Suppressor macrophage (primary cell): ENCODE data around the gene MED13L.
"Not testable (repeated sequence)": the region's sequence is repeated elsewhere in the genome, so short reads cannot be mapped to it uniquely, and the experiment has no call there.

ENCODE experiments used
- DNase-seq, 4 experiments: peaks; one replicate each; pipeline ENCODE4 v3.0.0-alpha.2; 2020 to 2022

MED13L gene

DNA sequence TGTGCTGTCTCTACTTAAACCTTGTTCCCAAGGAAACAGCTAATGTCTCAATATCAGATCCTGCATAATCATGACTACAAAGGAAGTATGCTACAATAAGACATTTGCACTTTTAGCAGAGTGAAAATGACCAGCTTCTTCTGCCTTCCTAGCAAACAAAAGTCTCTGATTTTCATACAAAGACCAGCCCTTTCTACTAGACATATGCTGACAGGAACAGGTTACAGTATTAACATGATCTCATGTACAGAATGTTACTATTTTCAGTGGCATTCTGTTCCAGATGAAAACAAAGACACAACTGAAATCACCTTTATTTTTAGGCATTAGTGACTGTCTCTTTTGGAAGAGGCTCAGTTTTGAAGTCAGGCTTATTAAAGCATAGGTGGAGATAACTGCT lies 228.6 kb downstream of the MED13L start:
- DNase-seq, result peak in 3 of 4 experiments; percentile 12 to 43 (median 32)

DNA sequence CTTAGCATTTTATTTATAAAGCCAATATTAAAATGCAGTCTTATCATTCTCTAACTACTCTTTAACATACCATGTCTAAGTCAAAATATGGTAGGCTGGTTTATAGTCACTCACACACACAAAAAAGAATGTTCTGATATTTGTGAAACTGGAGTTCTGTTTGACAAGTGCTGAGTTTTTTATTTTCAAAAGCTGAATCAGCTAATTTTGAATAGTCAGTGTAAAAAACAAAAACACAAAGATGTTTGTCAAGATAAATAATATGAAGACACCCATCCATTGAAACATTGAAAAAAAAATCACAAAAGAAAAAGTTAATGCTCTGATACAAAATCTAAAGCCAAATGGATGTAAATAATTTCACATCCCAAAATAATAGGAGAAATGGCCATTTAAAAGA lies 231.5 kb downstream of the MED13L start:
- no peak for DNase-seq

DNA sequence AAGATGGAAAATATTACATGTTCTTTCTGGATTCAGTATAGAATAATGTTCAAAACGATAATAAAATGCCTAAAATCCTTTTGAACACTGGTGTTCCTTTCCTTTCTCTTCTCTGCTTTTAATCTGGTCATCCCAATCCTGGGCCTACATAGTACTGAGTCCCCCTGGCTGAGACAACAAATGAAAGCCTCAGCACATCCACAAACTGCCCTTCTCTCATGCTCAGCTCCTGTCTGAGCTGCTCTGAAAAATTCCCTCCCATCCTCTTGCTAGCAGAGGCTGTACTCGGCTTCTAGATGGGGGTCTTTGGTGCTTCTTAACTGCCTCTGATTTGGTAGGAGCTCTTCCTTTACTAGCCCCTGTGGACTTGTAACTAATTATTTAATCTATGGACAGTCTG lies 232.3 kb downstream of the MED13L start:
- DNase-seq, result no peak

DNA sequence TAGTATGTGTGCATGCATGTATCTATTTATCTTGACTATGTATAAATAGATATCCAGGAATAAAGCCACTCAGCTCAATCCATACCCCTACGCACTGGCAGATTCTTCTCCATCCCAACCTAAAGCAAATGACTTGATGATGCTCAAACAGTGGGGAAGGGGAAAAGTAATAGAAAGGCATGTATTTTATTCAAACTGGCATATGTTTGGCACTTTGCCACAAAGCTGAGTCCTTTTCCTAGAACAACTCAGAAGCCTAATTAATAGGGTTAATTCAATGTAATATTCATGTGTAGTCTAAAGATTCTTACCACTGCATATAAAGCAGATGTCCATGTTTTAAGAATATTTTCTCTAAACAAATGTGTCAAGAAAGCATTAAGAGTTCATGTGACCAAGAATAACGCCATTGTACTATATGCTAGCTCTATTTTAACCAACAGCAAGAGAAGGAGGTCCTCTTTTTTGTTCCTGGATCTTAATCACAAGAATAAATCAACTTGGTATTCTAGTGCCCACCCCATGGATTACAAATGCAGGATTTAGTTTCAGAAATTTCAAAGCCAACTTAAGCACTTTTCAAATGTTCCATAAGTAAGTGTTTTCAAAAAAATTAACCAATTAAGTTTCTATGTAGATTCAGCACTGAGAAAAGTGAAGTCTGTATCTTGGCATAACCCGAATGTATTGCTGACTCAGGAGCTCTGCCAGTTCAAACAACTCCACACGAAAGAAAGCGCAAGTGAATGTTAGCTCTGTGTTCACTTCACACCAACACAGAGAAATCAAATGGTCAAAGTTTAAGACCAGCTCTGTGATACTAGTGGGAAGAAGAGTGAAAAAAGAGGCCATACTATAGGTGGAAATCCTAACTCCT lies 233.6 kb downstream of the MED13L start:
- DNase-seq, result no peak

DNA sequence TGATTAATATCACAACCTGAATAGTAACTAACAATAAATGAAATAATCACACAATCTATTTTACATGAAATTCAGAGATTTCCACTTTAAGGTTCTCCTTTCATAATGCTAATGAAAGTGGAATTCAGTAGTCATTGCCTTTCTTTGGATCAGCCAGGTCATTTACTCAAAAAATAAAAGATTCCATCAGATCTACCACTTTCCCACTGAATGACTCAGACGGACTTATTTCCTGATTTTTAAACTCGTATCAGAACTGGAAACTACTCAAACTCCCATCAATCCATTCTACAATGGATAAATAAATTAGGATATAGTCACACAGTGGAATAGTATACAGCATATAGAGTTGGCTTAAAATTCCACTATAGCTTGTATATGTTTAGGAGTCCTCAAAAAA lies 237.1 kb downstream of the MED13L start:
- peak in 1 of 4 experiments; percentile 14 for DNase-seq

DNA sequence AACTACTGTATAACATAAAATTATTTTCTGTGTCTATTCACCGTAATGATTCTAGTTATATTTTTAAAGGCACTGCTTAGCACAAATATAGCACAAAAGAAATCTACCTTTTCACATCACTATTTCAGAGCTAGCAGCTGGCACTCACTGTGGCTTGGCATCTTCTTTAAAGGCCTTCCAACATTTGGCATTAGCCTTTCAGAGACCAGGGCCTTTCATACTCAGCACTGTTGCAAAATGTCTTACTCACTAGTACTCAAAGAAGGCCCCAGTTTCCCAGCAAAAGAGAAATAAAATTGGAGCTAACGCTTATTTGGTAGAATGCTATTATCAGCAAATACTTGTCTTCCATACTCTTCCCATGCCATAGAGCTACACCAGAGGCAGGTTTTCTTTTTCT lies 238.4 kb downstream of the MED13L start:
- no peak for DNase-seq

DNA sequence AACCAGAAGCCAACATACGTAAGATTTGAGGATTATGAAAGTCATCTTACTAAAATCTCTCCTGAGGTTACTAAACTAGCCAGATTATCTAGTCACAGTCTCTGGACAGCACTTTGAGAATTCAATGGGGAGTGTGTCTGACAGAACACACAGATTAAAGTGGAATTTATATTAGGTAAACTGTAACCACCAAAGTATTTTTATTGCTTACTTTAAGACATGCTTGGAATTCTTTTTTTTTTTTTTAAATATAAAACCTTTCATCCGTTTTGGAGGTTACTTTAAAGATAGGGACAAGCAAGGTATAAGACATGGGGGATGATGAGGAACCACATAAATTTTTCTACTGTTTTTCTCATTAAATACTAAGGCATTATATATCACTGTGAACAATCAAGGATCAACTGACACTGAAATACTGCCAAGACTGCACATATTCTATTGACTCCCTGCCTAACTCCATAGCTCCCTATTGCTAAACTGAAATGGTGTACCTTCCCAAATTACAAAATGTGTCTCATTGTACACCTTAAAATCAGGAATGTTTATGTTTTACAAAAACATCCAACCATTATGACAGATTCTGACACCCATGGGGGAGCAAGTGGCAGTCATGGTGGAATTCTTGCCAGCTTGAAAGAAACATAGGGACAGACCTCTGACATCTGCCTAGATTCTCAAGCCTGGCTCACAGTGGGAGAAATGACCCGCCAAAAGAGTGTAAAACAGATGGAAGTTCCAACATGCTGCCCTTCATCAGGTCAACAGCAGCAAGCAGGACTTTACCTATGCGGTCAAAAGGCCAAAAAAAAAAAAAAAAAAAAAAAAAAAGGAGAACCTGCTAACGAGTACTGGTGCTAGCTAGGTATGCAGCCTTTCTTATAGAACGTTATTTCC lies 239.3 kb downstream of the MED13L start:
- DNase-seq, result no peak

DNA sequence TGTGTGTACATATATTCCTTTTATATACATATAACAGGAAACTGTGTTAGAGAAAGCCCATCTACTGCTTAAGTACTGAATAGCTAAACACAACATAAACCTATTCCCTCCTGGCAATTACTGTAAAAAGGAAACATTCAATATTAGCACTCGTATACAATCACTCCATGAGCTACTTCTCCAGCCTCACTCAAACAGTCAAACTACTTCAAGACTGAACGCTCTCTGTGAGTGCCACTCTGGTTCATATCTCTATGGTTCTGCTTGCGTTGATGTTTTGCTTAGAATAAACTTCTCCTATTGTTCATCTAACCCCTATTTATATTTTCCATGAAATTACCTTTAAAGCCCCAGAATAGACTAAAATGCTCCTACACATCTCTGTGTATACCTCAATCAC lies 243.7 kb downstream of the MED13L start:
- DNase-seq, result no peak

DNA sequence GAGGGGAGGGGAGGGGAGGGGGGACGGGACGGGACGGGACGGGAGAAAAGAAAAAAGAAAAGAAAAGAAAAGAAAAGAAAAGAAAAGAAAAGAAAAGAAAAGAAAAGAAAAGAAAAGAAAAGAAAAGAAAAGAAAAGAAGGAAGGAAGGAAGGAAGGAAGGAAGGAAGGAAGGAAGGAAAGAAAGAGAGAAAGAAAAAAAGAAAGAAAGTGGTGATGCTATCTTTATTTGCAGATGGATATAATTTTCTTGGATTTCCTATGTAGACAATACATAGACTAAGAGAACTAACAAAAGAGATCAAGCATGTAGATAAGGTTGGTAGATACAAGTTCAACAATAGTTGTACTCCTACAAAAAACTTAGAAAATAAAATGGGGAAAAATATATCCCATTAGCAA lies 245.9 kb downstream of the MED13L start:
- DNase-seq, result not testable (repeated sequence)

DNA sequence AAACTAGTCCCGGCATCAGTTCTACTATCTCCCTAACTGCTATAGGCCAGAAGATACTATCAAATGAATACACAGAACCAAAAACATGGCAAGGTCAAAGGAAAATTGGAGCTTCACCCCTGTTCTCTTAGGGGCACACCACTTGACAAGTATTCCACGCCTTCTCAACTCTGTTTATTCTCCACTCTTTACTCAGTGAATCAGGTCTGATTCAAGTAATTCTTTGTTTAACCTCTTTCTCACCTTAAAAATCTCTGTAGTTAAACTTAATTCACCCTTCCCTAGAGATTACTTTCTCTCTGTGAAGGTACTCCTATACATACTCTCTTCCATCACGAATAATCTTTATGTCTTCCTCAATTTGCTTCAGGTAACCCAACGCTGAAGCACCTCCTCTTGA lies 248.9 kb downstream of the MED13L start:
- no peak for DNase-seq

DNA sequence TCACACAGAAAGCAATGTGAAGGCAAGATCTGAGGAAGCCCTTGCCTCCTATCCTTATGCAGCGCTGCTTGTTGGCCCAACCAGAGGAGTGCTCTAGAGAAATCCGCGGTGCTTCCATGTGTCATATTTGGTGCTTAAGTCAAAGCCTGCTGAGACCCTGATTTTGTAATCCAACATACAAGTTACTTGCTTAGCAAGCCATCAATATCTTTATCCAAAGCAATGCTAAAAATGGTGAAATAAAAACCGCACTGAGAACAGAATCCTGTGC lies 250.0 kb downstream of the MED13L start:
- no peak for DNase-seq

DNA sequence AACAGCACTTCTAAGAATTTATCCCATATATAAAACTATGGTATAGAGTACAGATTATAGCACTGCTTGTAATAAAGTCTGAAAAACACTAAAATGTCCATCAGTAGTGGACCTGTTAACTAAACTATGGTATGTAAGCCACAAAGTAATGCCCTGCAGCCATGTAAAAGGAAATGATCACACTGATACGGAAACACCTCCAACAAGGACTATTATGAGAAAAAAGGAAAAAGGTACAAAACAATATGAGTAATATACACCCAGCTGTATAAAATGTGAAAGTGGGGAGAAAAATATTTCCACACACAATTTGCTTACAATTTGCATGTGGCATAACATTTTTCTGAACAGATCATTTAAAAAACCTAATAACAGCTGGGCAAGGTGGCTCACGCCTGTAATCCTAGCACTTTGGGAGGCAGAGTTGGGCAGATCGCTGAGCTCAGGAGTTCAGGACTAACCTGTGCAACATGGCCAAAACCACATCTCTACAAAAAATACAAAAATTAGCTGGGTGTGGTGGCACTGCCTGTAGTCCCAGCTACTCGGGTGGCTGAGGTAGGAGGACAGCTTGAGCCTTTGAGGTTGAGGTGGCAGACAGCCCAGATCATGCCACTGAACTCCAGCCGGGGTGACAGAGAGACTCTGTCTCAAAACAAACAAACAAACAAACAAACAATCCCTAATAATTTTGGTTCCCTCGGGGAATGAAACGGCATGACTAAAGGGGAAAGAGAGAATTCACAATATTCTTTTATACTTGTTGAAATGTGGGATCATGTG lies 250.5 kb downstream of the MED13L start:
- no peak for DNase-seq

DNA sequence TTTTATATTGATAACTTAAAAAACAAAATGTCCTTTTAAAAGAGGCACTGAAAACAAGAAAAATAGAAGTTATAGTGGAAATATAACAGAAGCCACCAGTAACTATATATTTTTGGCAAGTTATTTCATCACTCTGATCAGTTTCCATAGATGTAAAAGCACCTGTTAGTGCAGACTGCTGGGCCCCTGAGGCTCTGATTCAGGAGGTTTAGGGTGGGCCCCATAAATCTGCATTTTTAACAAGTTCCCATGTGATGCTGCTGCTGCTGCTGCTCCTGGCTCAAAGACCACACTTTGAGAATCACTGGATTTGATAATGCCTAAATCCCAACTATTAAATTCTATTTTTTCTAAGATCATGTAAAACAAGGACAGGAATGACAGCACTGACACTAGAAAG lies 251.1 kb downstream of the MED13L start:
- no peak for DNase-seq

DNA sequence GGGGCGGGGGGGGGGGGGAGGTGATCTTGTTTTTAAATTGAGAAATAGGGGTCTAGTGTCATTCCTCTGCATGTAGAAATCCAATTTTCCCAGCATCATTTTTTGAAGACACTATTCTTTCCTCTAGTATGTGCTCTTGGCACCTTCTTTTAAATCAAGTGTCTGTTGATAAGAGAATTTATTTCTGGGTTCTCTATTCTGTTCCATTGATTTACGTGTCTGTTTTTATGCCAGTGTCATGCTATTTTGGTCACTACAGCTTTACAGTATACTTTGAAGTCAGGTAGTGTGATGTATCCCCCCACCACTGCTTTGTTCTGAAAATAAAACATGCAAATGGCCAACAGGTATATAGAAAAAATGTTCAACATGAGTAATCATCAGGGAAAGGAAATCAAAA lies 252.7 kb downstream of the MED13L start:
- no peak for DNase-seq

DNA sequence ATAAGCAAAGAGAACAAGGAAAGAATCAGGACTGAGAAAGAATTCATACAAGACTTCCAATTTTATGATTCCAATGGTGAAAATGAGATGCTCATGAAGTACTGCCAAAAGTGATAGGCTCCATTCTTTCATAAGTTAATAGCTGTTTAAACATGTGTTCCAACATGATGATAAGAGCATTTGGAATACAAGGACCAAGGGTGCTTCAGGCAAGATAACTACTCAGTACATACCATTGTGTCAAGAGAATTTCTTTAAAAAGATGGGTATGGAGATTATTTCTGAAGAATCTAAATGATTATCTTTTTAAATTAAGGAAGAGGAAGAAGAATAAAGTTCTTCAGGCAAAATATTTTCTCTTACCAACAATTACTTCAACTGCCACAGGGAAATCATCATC lies 258.1 kb downstream of the MED13L start:
- no peak for DNase-seq

DNA sequence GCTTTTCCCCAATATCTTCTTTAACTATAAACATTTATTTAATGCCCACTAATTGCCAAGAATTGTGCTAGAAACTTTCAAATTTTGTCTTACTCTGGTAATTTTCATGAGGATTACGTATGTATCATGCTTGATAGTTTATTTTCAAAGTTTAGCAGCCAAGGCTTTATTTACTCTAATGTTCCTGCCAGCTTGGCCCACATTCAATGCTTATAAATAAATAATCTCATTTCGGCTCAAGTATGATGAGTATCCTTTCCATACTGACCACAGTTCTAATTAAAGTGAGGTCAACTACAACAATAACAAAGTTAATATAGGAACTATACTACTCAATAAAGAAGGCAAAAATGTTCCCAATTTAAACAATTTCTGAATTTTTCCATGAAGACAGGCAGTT lies 259.2 kb downstream of the MED13L start:
- DNase-seq, result no peak

DNA sequence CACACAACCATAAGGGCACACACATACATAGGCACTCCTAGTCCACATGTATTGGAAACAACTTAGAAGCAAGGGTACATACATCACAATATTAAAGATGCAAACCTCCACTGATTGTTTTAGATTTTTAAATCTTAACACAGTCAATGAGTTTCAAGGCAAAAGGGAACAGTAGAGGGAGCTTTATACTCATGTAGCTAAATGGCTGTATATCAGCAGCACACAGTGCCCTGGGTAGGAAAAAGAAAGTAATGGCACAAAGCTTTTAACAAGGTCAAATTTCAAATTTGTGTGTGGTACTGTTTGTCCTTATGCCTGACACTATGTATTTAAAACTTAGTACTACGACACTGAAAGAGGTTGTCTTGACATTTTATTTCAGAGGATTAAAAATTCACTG lies 262.0 kb downstream of the MED13L start:
- DNase-seq, result peak in 3 of 4 experiments; percentile 10 to 49 (median 32)

DNA sequence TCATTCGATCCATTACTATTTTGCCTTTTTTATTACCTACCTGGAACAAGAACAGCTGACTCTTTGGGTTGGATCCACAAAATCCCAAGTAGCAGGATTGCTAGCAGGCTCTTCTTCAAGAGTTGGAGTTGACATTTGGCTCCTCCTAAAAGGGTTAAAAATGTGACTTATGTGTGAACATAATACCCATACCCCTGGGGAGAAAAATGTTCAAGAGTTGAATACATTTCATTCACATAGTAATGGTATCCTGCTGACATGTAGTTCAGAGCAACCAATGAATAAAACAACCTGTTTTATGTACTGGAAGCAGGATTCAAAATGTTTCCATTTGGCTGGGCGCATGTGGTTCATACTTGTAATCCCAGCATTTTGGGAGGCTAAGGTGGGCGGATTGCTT lies 264.7 kb downstream of the MED13L start:
- no peak for DNase-seq

DNA sequence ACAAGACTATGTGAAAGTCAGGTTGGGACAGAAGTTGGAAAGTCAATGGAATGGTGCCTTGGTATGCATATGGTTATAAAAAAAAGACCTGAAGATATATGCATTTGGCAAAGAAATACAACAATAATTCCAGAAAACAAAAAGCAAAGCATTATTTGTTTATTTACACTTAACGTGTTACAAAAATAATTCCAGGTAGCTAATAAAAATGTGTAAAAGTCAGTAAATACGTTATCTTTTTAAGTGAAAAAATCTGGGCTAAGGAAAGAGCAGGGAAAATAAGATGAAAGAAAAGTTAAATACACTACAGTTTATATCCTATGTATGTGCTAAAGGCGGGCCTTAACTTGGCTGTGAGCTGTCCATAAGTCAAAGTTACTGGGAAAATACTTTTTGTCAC lies 266.3 kb downstream of the MED13L start:
- no peak for DNase-seq

DNA sequence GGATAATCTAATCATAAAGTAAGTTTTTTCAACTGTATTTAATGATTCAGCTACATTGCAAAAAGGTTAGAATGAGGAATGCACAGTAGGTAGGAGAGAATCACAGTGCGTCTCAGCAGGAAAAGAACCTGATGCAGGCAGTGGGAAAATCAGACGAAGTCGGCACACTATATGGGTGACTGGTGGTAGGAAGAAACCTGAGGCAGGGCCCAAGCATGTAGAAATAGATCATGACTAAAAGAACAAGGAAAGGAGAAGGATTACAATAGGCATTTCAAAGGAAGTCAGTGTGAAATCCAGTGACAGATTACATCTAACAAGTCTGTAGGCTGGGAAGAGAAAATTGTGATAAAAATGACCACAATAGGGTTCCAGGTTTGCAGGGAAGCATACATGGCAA lies 267.0 kb downstream of the MED13L start:
- no peak for DNase-seq

DNA sequence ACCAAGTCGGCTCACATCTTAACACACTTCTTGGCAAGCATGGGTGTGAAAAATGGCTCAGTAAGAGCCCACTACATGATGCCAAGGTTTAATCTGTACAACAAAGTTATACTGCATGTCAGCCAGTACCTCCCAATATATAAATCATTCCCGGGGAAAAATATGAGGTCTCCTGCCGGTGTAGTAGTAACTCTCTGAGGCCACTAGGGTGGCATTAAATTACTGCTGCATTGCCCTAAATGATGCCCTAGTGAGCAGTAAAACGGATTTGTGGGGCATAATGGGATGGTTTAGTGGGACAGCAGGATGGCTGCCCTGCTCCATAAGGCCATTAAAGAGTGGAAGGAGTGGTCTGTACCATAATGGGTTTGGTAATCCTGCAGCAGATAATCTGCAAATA lies 267.7 kb downstream of the MED13L start:
- DNase-seq, result no peak

DNA sequence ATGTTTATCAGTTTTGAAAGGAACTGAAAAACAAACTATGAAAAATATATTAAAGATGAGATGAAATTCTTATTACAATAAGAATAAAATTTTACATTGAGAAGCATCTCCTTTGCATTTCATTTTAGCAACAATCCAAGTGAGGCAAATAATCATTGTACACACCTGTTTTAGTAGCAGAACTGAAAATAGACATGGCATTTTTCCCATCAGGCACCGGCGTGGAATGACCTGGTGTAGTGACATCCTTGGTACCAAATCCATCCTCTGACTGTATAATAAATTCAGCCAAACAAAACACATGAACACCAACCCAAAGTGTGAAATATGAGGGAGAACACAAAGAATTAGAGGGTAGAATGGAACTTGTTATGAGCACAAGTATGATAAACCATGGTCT lies 271.4 kb downstream of the MED13L start:
- DNase-seq, result no peak

DNA sequence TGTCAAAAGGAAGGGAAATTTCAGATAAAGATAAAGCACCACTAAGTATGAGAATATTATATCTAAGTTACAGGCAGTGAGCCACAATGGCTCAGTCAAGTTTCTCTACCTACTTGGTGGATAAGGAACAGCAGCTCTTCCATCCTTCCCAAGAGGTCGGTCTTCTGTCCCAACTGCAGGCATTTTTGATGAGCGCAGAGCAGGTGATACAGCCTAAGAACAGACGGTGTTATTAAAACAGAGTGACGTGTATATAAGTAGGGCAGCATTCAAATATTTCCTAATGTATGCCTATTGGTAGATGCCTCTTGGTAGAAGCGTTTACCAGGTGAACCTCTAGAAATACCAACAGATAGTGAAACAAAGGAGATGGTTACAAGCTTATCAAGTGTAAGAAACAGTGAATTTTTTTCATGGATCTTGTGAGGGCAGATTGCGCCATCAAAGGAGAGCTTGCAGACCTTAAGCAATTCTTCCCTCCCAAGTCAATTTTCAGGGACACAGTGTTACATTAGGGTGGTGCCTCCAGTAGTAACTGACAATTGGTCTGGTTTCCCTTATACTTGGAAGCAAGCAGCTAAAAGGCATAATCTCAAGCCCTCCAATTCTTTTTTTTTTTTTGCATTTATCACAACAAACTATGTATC lies 274.5 kb downstream of the MED13L start:
- peak in 3 of 4 experiments; percentile 10 to 37 (median 25) for DNase-seq
